HL-60 (cell line): Measurements from ENCODE around the gene CSTF1.

Source experiments
- CTCF ChIP-seq: IDR thresholded peaks from one replicate; pipeline ENCODE4 v1.5.1; 2011; ENCODE audit warnings: low read length, control low read depth, inconsistent platforms; ENCODE audit not compliant: insufficient read depth
- GABPA ChIP-seq: IDR thresholded peaks from 2 replicates; pipeline ENCODE4 v1.6.1; 2012; ENCODE audit warnings: low read depth
- POLR2AphosphoS5 ChIP-seq: IDR thresholded peaks from 2 replicates; pipeline ENCODE4 v1.6.1; 2012; ENCODE audit warnings: low read depth

- TF ChIP-seq CTCF (no peak), POLR2AphosphoS5 (no peak), GABPA (no peak)
Observed at GRCh38 chr20:56423211-56423610, 30.8 kb downstream of the CSTF1 start.
